Measurements from ENCODE around the gene SLC29A4.
"Not testable (repeated sequence)": the region's sequence is repeated elsewhere in the genome, so short reads cannot be mapped to it uniquely, and the experiment has no call there.

The SLC29A4 gene

GRCh38 chr7:5283421-5284303 is 919 bp downstream of the SLC29A4 start:
- no peak for TF ChIP-seq CTCF (IDR thresholded peaks at IDR 0.05; ENCODE audit: borderline replicate concordance, control extremely low read depth, extremely low read depth, insufficient read depth, missing control alignments)
- in situ Hi-C loops (cut with MboI; ENCODE audit: low sequenced_read_pairs, unreplicated experiment) = no loop called here
- no peak for DNase-seq (ENCODE audit: low spot score)

GRCh38 chr7:5284304-5285281 is 1.9 kb downstream of the SLC29A4 start:
- DNase-seq (ENCODE audit: low spot score) = peak; percentile 82
- in situ Hi-C loops (cut with MboI; ENCODE audit: low sequenced_read_pairs, unreplicated experiment) = no loop called here
- TF ChIP-seq CTCF (IDR thresholded peaks at IDR 0.05; ENCODE audit: borderline replicate concordance, control extremely low read depth, extremely low read depth, insufficient read depth, missing control alignments) = peak; percentile 46

- no peak for TF ChIP-seq CTCF (IDR thresholded peaks at IDR 0.05; ENCODE audit: borderline replicate concordance, control extremely low read depth, extremely low read depth, insufficient read depth, missing control alignments)
- in situ Hi-C loops (cut with MboI; ENCODE audit: low sequenced_read_pairs, unreplicated experiment) = no loop called here
Observed at GRCh38 chr7:5286933-5287332, 4.2 kb downstream of the SLC29A4 start.

GRCh38 chr7:5287373-5287772 is 4.6 kb downstream of the SLC29A4 start:
- in situ Hi-C loops (cut with MboI; ENCODE audit: low sequenced_read_pairs, unreplicated experiment); DNase-seq (ENCODE audit: low spot score): not testable (repeated sequence)

More at GRCh38 chr7:5286933-5287332, 4.2 kb downstream of the SLC29A4 start:
- no peak for DNase-seq (ENCODE audit: low spot score)

- in situ Hi-C loops (cut with MboI; ENCODE audit: low sequenced_read_pairs, unreplicated experiment) = no loop called here
- no peak for DNase-seq (ENCODE audit: low spot score)
- no peak for TF ChIP-seq CTCF (IDR thresholded peaks at IDR 0.05; ENCODE audit: borderline replicate concordance, control extremely low read depth, extremely low read depth, insufficient read depth, missing control alignments)
Observed at GRCh38 chr7:5287802-5288201, 5.1 kb downstream of the SLC29A4 start.

GRCh38 chr7:5288560-5288959 is 5.8 kb downstream of the SLC29A4 start:
- in situ Hi-C loops (cut with MboI; ENCODE audit: low sequenced_read_pairs, unreplicated experiment) = not testable (repeated sequence)

GRCh38 chr7:5289355-5289754 is 6.6 kb downstream of the SLC29A4 start:
- in situ Hi-C loops (cut with MboI; ENCODE audit: low sequenced_read_pairs, unreplicated experiment) = no loop called here
- no peak for DNase-seq (ENCODE audit: low spot score)

More at GRCh38 chr7:5288560-5288959, 5.8 kb downstream of the SLC29A4 start:
- DNase-seq (ENCODE audit: low spot score) = not testable (repeated sequence)

More at GRCh38 chr7:5289355-5289754, 6.6 kb downstream of the SLC29A4 start:
- TF ChIP-seq CTCF (IDR thresholded peaks at IDR 0.05; ENCODE audit: borderline replicate concordance, control extremely low read depth, extremely low read depth, insufficient read depth, missing control alignments) = no peak
